Erythroblast (primary cell): Measurements from ENCODE around the gene GTF3C1.
"Not testable (repeated sequence)": the region's sequence is repeated elsewhere in the genome, so short reads cannot be mapped to it uniquely, and the experiment has no call there.

Experiments
- DNase-seq, 2 experiments: peaks; one replicate each; lab custom pipeline; 2025; lab: John Stamatoyannopoulos, UW
- GATA1 ChIP-seq: IDR thresholded peaks from 2 replicates; pipeline ENCODE4 v1.6.1; 2011; ENCODE audit warnings: low read depth, mild to moderate bottlenecking, control low read depth, low read length, moderate library complexity
- POLR2A ChIP-seq: IDR thresholded peaks from 2 replicates; pipeline ENCODE4 v1.6.1; 2011; ENCODE audit warnings: mild to moderate bottlenecking, low read length

The GTF3C1 gene

GRCh38 chr16:27439271-27440018 is 110.3 kb downstream of the GTF3C1 start:
- TF ChIP-seq POLR2A (no peak), GATA1 (no peak)
- DNase-seq = no peak

GRCh38 chr16:27437946-27438345 is 111.8 kb downstream of the GTF3C1 start:
- DNase-seq = no peak
- TF ChIP-seq POLR2A (no peak), GATA1 (no peak)

- no peak for DNase-seq
- TF ChIP-seq GATA1 = no peak
- no peak for TF ChIP-seq POLR2A
Measured at GRCh38 chr16:27436921-27437650, 112.6 kb downstream of the GTF3C1 start.

- DNase-seq = no peak
- no peak for TF ChIP-seq GATA1
- no peak for TF ChIP-seq POLR2A
Measured at GRCh38 chr16:27436065-27436464, 113.6 kb downstream of the GTF3C1 start.

GRCh38 chr16:27435146-27435545 is 114.6 kb downstream of the GTF3C1 start:
- DNase-seq = not testable (repeated sequence)

- TF ChIP-seq POLR2A = no peak
- DNase-seq = no peak
Measured at GRCh38 chr16:27434141-27435051, 115.3 kb downstream of the GTF3C1 start.

- no peak for DNase-seq
- no peak for TF ChIP-seq GATA1
- TF ChIP-seq POLR2A = no peak
Measured at GRCh38 chr16:27433636-27434035, 116.1 kb downstream of the GTF3C1 start.

- not testable (repeated sequence) for DNase-seq
Measured at GRCh38 chr16:27433191-27433590, 116.5 kb downstream of the GTF3C1 start.

GRCh38 chr16:27432558-27432957 is 117.2 kb downstream of the GTF3C1 start:
- DNase-seq = no peak

GRCh38 chr16:27431773-27432532 is 117.8 kb downstream of the GTF3C1 start:
- TF ChIP-seq POLR2A (no peak), GATA1 (no peak)
- no peak for DNase-seq

More at GRCh38 chr16:27432558-27432957, 117.2 kb downstream of the GTF3C1 start:
- TF ChIP-seq GATA1 = no peak
- TF ChIP-seq POLR2A = no peak

GRCh38 chr16:27430923-27431484 is 118.7 kb downstream of the GTF3C1 start:
- DNase-seq = peak; percentile 43 to 59
- TF ChIP-seq GATA1 (no peak), POLR2A (no peak)

- TF ChIP-seq POLR2A (no peak), GATA1 (no peak)
- DNase-seq = no peak
Measured at GRCh38 chr16:27430512-27430911, 119.2 kb downstream of the GTF3C1 start.

GRCh38 chr16:27429981-27430441 is 119.7 kb downstream of the GTF3C1 start:
- DNase-seq = no peak
- no peak for TF ChIP-seq POLR2A
- no peak for TF ChIP-seq GATA1
